Kidney epithelial cell (primary cell): Measurements from ENCODE around the gene PRDM10. TPM values are rescaled to one million over a fixed set of nuclear protein-coding genes. Genes with fewer than 3 reads are reported as not detected.

Source experiments
- DNase-seq: peaks from one replicate; pipeline ENCODE4 v3.0.0-alpha.2; 2010; ENCODE audit warnings: low read depth
- H3K27me3 ChIP-seq: 2 replicates; pipeline ENCODE4 v1.6.0; 2011; ENCODE audit warnings: low read length; ENCODE audit not compliant: control insufficient read depth, insufficient read depth
- H3K36me3 ChIP-seq: 2 replicates; pipeline ENCODE4 v1.5.1; 2011; ENCODE audit warnings: low read length; ENCODE audit not compliant: control insufficient read depth, insufficient read depth
- H3K4me3 ChIP-seq: 2 replicates; pipeline ENCODE4 v1.5.1; 2011; ENCODE audit warnings: low read depth, mild to moderate bottlenecking, control low read depth, low read length
- CTCF ChIP-seq: IDR thresholded peaks from 2 replicates; pipeline ENCODE4 v1.5.1; 2011; ENCODE audit warnings: mild to moderate bottlenecking, moderate library complexity, low read length, control low read depth, inconsistent platforms; ENCODE audit not compliant: insufficient read depth, poor library complexity, severe bottlenecking
- total RNA-seq: library from RNA; depleted of rRNA; stranded (reverse); fragments of >200 nt; gene quantifications from 2 replicates; pipeline ENCODE4 v1.2.3, GENCODE V29; 2015

PRDM10 gene
- total RNA-seq, 1 donor from 2014 or later, result 7.1 TPM

- H3K4me3 ChIP-seq, result no peak overlapping the region
- TF ChIP-seq CTCF, result no peak
- H3K36me3 ChIP-seq, result no peaks in the 10 kb centered on the region
- DNase-seq, result no peak
- no peaks in the 10 kb centered on the region for H3K27me3 ChIP-seq
These were observed 40.9 kb upstream of the PRDM10 start for GRCh38 chr11:130043575-130043974.

GRCh38 chr11:130042093-130042591 is 39.5 kb upstream of the PRDM10 start:
- H3K36me3 ChIP-seq, result no peaks in the 10 kb centered on the region
- TF ChIP-seq CTCF, result no peak
- DNase-seq, result peak; percentile 94
- H3K4me3 ChIP-seq, result no peak overlapping the region
- H3K27me3 ChIP-seq, result no peaks in the 10 kb centered on the region

GRCh38 chr11:130040281-130040940 is 37.8 kb upstream of the PRDM10 start:
- H3K27me3 ChIP-seq, result no peaks in the 10 kb centered on the region
- no peak for DNase-seq
- H3K36me3 ChIP-seq, result no peaks in the 10 kb centered on the region
- no peak overlapping the region for H3K4me3 ChIP-seq
- no peak for TF ChIP-seq CTCF

- Histone ChIP-seq H3K27me3 (no peaks in the 10 kb centered on the region), H3K36me3 (no peaks in the 10 kb centered on the region), H3K4me3 (no peak overlapping the region)
- DNase-seq, result no peak
- no peak for TF ChIP-seq CTCF
These were observed 35.4 kb upstream of the PRDM10 start for GRCh38 chr11:130037881-130038585.

- Histone ChIP-seq H3K27me3 (no peaks in the 10 kb centered on the region), H3K4me3 (no peak overlapping the region), H3K36me3 (no peaks in the 10 kb centered on the region)
- peak; percentile 56 for DNase-seq
- TF ChIP-seq CTCF, result no peak
These were observed 34.4 kb upstream of the PRDM10 start for GRCh38 chr11:130037058-130037457.

GRCh38 chr11:130034236-130034635 is 31.6 kb upstream of the PRDM10 start:
- Histone ChIP-seq H3K36me3 (no peaks in the 10 kb centered on the region), H3K4me3 (no peak overlapping the region), H3K27me3 (no peaks in the 10 kb centered on the region)
- TF ChIP-seq CTCF, result no peak
- no peak for DNase-seq
